PFSK-1 (cell line): Measurements from ENCODE around the gene CCDC24.

Experiments used
- FOXP2 ChIP-seq: optimal IDR thresholded peaks from 2 replicates; pipeline ENCODE3; 2011; ENCODE audit warnings: borderline replicate concordance, control low read depth, inconsistent platforms; ENCODE audit not compliant: insufficient read depth; ENCODE audit errors: extremely low read length, extremely low read depth
- POLR2AphosphoS5 ChIP-seq: IDR thresholded peaks from 2 replicates; pipeline ENCODE4 v1.6.1; 2012; ENCODE audit warnings: low read depth, mild to moderate bottlenecking, control low read depth, low read length, moderate library complexity
- SIN3A ChIP-seq: IDR thresholded peaks from 2 replicates; pipeline ENCODE4 v1.6.1; 2012; ENCODE audit warnings: mild to moderate bottlenecking, low read length, moderate library complexity, borderline replicate concordance; ENCODE audit not compliant: insufficient read depth
- TAF1 ChIP-seq: IDR thresholded peaks from 2 replicates; pipeline ENCODE4 v1.6.1; 2012; ENCODE audit warnings: low read length, control low read depth, borderline replicate concordance; ENCODE audit not compliant: insufficient read depth
- TF ChIP-seq, protein P1 (sequence below), 2 experiments: IDR thresholded peaks; 2 replicates each; pipeline versions ENCODE4 v1.6.1 to v1.8.0; 2011 to 2012; ENCODE audit warnings: low read depth in 2 of 2, low read length in 2 of 2, control low read depth in 1 of 2, inconsistent platforms in 1 of 2, mild to moderate bottlenecking in 1 of 2, moderate library complexity in 1 of 2; ENCODE audit not compliant: insufficient read depth in 1 of 2

CCDC24 gene

DNA sequence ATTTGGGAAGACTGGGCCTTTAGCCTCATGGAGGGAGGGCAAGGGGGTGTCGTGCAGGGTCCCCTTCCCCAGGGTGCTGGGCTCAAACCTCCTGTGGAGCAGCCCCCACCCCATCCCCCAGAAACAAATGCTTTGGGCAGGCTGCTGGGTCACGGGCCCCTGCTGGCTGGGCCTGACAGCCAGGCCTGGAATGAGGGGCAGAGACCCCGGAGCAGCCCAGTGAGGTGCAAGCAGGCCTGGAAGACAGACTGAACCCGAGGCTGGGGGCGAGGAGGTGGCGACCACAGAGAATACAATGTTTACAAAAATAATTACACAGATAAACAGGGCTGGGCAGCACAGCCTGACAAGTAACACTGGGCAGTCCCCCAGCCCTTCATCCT is 5.3 kb downstream of the CCDC24 start:
- TF ChIP-seq, protein P1, sequence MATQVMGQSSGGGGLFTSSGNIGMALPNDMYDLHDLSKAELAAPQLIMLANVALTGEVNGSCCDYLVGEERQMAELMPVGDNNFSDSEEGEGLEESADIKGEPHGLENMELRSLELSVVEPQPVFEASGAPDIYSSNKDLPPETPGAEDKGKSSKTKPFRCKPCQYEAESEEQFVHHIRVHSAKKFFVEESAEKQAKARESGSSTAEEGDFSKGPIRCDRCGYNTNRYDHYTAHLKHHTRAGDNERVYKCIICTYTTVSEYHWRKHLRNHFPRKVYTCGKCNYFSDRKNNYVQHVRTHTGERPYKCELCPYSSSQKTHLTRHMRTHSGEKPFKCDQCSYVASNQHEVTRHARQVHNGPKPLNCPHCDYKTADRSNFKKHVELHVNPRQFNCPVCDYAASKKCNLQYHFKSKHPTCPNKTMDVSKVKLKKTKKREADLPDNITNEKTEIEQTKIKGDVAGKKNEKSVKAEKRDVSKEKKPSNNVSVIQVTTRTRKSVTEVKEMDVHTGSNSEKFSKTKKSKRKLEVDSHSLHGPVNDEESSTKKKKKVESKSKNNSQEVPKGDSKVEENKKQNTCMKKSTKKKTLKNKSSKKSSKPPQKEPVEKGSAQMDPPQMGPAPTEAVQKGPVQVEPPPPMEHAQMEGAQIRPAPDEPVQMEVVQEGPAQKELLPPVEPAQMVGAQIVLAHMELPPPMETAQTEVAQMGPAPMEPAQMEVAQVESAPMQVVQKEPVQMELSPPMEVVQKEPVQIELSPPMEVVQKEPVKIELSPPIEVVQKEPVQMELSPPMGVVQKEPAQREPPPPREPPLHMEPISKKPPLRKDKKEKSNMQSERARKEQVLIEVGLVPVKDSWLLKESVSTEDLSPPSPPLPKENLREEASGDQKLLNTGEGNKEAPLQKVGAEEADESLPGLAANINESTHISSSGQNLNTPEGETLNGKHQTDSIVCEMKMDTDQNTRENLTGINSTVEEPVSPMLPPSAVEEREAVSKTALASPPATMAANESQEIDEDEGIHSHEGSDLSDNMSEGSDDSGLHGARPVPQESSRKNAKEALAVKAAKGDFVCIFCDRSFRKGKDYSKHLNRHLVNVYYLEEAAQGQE (IDR thresholded peaks at IDR 0.05; ENCODE audit: insufficient read depth in 1 of 2, low read depth in 2 of 2, low read length in 2 of 2) = no peak
- TF ChIP-seq FOXP2 (no peak), TAF1 (no peak), POLR2AphosphoS5 (no peak), SIN3A (no peak)

DNA sequence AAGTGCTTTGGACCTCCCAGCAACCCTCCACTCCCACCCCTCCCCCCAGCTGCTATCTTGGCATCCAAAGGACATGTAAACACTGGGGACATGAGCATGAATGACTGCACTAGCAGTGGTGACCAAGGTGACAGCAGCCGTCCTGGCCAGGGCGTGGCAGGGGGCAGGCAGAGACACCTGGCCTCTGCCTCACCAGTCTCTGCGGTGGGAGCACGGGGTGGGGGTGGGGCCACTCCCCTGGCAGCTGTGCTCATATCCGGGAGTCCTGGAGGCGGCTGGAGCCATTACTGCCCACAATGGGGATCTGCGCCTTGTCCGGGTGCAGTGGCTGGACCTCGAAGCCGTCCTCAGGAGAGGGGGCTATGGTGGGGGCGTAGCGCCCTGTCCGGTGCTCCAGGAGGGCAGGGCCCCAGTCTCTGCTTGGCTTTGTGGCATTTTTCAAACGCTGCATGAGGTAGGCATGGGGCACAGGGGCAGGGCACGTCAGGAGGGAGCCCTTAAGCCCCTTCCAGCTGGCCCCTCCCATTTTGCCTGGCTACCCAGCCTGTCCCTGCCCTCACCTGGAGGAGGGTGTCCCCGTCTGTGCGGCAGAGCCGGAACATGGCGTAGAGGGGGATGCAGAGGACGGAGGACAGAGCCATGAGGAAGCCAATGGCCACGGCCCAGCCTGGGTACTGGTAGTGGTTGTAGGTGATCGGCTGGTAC is 6.0 kb downstream of the CCDC24 start:
- no peak for TF ChIP-seq TAF1

DNA sequence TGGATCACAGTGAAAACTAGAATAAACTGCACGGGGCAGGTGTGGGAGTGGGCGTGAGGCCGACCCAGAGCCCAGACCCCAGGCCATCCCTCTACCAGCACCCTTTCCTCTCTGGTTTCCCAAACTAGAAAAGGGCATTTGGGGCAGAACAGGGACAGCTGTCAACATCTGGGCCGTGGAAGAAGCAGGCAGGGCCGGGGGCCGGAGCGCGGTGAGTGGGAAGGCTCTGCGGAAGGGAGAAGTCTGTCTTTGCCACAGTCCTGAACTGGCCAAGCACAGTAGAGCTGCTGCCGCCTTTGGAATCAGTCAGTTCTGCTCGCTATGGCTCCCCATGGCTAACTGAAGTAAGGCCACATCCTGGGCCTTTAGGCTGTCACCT is 6.6 kb downstream of the CCDC24 start:
- TF ChIP-seq, protein P1 (IDR thresholded peaks at IDR 0.05; ENCODE audit: insufficient read depth in 1 of 2, low read depth in 2 of 2, low read length in 2 of 2) = no peak
- TF ChIP-seq POLR2AphosphoS5 = no peak
- TF ChIP-seq FOXP2 = no peak
- no peak for TF ChIP-seq TAF1

DNA sequence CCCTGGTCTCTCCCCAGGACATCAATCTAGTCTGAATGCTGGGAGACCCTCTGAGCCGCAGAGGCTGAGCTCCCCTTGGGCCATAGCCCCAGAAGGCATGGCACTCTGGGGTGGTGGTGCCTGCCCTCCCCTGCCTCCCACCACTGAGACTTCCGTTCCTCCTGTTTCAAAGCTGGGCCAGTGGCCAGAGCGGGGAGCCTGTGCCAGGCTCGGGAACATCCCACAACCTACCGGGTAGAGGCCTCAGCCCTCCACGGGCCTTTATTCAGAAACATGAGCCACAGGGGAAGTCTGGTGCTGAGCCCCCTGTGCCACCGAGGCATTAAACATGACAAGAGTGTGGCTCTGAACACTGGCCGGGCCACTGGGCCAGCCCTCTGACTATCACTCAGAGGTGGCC is 8.1 kb downstream of the CCDC24 start:
- TF ChIP-seq FOXP2 (no peak), POLR2AphosphoS5 (no peak), TAF1 (no peak), SIN3A (no peak)
- TF ChIP-seq, protein P1 (IDR thresholded peaks at IDR 0.05; ENCODE audit: insufficient read depth in 1 of 2, low read depth in 2 of 2, low read length in 2 of 2) = no peak

DNA sequence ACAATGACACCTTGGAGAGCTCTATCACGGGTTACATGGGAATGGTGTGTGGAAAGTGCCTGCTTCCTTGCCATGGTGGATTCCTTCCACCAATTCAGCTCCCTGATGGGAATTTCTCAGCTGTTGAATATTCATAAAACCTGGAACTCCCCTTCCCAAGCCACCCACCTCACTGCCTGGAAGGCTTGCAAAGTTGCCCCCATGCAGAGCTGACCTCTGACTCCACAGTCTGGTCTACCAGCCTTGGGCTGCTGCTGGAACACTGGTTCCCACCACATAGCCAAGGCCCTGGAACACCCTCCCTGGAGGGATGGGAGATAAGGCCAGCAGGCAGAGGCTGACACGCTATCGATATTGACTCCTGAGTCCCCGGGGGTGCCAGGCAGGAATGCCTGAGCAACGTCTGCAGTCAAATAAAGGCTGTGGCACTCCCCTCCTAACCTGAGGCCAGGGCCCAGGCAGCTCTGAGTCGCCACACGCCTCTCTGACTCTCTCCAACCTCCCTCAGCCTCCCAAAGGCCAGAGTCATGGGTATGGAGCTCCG is 8.8 kb downstream of the CCDC24 start:
- TF ChIP-seq TAF1 = no peak
- TF ChIP-seq FOXP2 = no peak
- no peak for TF ChIP-seq SIN3A
- TF ChIP-seq POLR2AphosphoS5 = no peak
- TF ChIP-seq, protein P1 (IDR thresholded peaks at IDR 0.05; ENCODE audit: insufficient read depth in 1 of 2, low read depth in 2 of 2, low read length in 2 of 2) = no peak
